HG02759 (cell line): Measurements from ENCODE around the gene NUP160.

Experiments
- ATAC-seq: cut with Tn5 transposase; IDR thresholded peaks from one replicate; pipeline ENCODE4 v1.9.1; 2021; ENCODE audit warnings: mild to moderate bottlenecking, moderate library complexity; ENCODE audit not compliant: unreplicated experiment

Gene NUP160

DNA sequence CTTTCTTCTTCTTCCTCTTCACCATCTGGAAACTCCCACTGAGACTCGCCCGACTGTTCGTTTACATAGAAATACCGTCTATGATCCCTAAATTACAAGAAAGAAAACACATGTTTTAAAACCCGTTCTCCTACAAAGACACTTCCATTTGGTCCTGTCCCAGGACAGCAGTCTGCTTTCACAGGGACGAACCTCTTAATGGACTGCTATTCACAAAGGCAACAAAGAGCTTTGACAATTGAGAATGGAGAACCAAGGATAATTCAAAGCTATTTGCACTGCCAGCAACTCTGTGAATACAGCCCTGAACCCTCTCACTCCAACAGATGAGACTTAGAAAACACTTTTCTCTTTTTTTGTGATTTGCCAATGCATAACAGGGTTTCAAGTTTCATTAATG is 116.7 kb downstream of the NUP160 start:
- ATAC-seq = no peak
